Subcutaneous abdominal adipose tissue (tissue), 5 donors: Measurements from ENCODE around the gene SPX.

Experiments used
- H3K27ac ChIP-seq: one replicate; pipeline ENCODE4 v1.7.0; 2013; ENCODE audit warnings: low read depth, mild to moderate bottlenecking, inconsistent platforms, low read length, moderate library complexity
- H3K27me3 ChIP-seq, 5 donors: one replicate each; pipeline ENCODE4 v1.7.0; 2013; ENCODE audit warnings: low read length in 5 of 5, inconsistent platforms in 1 of 5; ENCODE audit not compliant: control insufficient read depth in 5 of 5, insufficient read depth in 4 of 5
- H3K36me3 ChIP-seq, 5 donors: one replicate each; pipeline ENCODE4 v1.7.0; 2013; ENCODE audit warnings: low read length in 5 of 5; ENCODE audit not compliant: control insufficient read depth in 5 of 5, insufficient read depth in 5 of 5
- H3K4me1 ChIP-seq, 5 donors: one replicate each; pipeline ENCODE4 v1.7.0; 2013; ENCODE audit warnings: low read length in 5 of 5, mild to moderate bottlenecking in 3 of 5, moderate library complexity in 1 of 5; ENCODE audit not compliant: control insufficient read depth in 5 of 5, insufficient read depth in 5 of 5
- H3K4me3 ChIP-seq, 5 donors: one replicate each; pipeline ENCODE4 v1.7.0; 2013; ENCODE audit warnings: low read length in 5 of 5, low read depth in 1 of 5
- H3K9ac ChIP-seq, 5 donors: one replicate each; pipeline ENCODE4 v1.7.0; 2013; ENCODE audit warnings: low read length in 5 of 5, mild to moderate bottlenecking in 4 of 5, moderate library complexity in 3 of 5
- H3K9me3 ChIP-seq, 5 donors: one replicate each; pipeline ENCODE4 v1.7.0; 2013; ENCODE audit warnings: low read length in 5 of 5; ENCODE audit not compliant: control insufficient read depth in 5 of 5
- donor health status: healthy.
- donor health status: healthy.
- donor health status: healthy.
- donor health status: healthy.
- donor health status: healthy.

Gene SPX

GRCh38 chr12:21502872-21503271 lies 23.2 kb upstream of the SPX start:
- no peaks in the 10 kb centered on the region for H3K27me3 ChIP-seq
- peak overlapping the region in 3 of 5 donors; percentile 90 to 98 (median 95) for H3K9ac ChIP-seq
- H3K27ac ChIP-seq: peak overlapping the region; percentile 91
- peaks cover 5 to 14% (median 8%) of the 10 kb centered on the region in 5 donors for H3K36me3 ChIP-seq
- no peaks in the 10 kb centered on the region for H3K9me3 ChIP-seq
- peak overlapping the region; percentile 83 to 98 (median 93) for H3K4me3 ChIP-seq
- peaks cover 0 to 47% (median 38%) of the 10 kb centered on the region in 5 donors for H3K4me1 ChIP-seq

GRCh38 chr12:21505888-21506287 lies 20.2 kb upstream of the SPX start:
- H3K27me3 ChIP-seq: no peaks in the 10 kb centered on the region
- H3K9me3 ChIP-seq: no peaks in the 10 kb centered on the region
- peak overlapping the region in 1 of 5 donors; percentile 30 for H3K9ac ChIP-seq
- H3K4me3 ChIP-seq: no peak overlapping the region
- H3K4me1 ChIP-seq: peaks cover 0 to 34% (median 27%) of the 10 kb centered on the region in 5 donors
- no peak overlapping the region for H3K27ac ChIP-seq
- peaks cover 3 to 27% (median 11%) of the 10 kb centered on the region in 5 donors for H3K36me3 ChIP-seq

GRCh38 chr12:21507849-21508248 lies 18.2 kb upstream of the SPX start:
- no peaks in the 10 kb centered on the region for H3K9me3 ChIP-seq
- no peak overlapping the region for H3K27ac ChIP-seq
- peaks cover 10 to 27% (median 17%) of the 10 kb centered on the region in 5 donors for H3K36me3 ChIP-seq
- H3K4me3 ChIP-seq: no peak overlapping the region
- H3K9ac ChIP-seq: no peak overlapping the region
- peaks cover 0 to 22% (median 16%) of the 10 kb centered on the region in 5 donors for H3K4me1 ChIP-seq
- H3K27me3 ChIP-seq: no peaks in the 10 kb centered on the region

DNA sequence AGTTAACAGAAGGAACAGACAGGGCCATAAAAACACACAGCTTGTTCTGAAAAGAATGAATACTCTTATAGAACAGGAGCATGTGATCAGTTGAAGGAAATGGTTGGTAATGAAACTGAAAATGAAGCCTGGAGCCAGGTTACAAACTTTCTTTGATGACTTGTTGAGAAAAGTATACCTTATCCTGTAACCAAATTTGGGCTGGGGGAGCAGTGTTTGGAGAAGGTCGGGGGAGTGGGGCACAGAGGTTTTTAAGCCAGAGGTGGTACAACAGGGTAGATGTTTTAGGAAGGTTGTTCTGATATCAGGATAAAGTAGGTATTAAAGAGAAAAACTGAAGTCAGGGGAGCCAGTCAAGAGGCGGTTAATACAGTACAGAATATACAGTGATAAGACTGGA lies 16.3 kb upstream of the SPX start:
- peaks cover 0 to 8% (median 6%) of the 10 kb centered on the region in 5 donors for H3K4me1 ChIP-seq
- no peaks in the 10 kb centered on the region for H3K27me3 ChIP-seq
- no peaks in the 10 kb centered on the region for H3K9me3 ChIP-seq
- H3K4me3 ChIP-seq: no peak overlapping the region
- H3K27ac ChIP-seq: no peak overlapping the region
- no peak overlapping the region for H3K9ac ChIP-seq
- peaks cover 24 to 42% (median 35%) of the 10 kb centered on the region in 5 donors for H3K36me3 ChIP-seq

GRCh38 chr12:21516281-21516680 lies 9.8 kb upstream of the SPX start:
- Histone ChIP-seq H3K36me3 (peaks cover 31 to 52% (median 45%) of the 10 kb centered on the region in 5 donors), H3K27ac (no peak overlapping the region), H3K4me1 (no peaks in the 10 kb centered on the region), H3K9ac (no peak overlapping the region), H3K27me3 (no peaks in the 10 kb centered on the region), H3K9me3 (no peaks in the 10 kb centered on the region), H3K4me3 (no peak overlapping the region)

DNA sequence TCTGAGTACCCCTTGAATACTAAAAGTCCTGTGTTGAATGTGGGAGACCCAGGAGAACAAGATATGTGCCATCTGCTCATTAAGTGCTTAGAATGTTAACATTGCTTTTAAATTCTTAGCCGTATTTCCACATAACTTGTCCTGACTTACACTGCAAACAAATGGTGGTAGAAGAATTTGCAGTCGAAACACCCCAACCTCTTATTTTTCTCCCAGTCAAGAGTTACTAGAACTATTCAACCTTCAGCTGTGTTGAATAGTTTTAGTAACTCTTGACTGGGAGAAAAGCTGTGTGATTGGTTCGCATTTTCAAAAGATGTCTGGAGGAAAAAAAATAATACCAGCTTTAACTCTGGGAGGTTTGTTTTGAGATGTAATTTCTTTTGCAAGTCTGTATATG lies 7.6 kb upstream of the SPX start:
- Histone ChIP-seq H3K36me3 (peaks cover 24 to 42% (median 31%) of the 10 kb centered on the region in 5 donors), H3K4me1 (no peaks in the 10 kb centered on the region)

GRCh38 chr12:21521541-21521940 lies 4.6 kb upstream of the SPX start:
- Histone ChIP-seq H3K4me3 (no peak overlapping the region), H3K9ac (no peak overlapping the region), H3K27ac (no peak overlapping the region), H3K36me3 (peaks cover 3 to 16% (median 7%) of the 10 kb centered on the region in 5 donors), H3K27me3 (no peaks in the 10 kb centered on the region), H3K4me1 (peaks cover 0 to under 1% (median 0%) of the 10 kb centered on the region in 5 donors), H3K9me3 (peaks cover 0 to 2% (median 0%) of the 10 kb centered on the region in 5 donors)

More for the DNA sequence above, 7.6 kb upstream of the SPX start:
- H3K9me3 ChIP-seq: no peaks in the 10 kb centered on the region
- H3K27ac ChIP-seq: no peak overlapping the region
- no peaks in the 10 kb centered on the region for H3K27me3 ChIP-seq
- H3K9ac ChIP-seq: no peak overlapping the region
- no peak overlapping the region for H3K4me3 ChIP-seq

GRCh38 chr12:21523148-21523547 lies 2.9 kb upstream of the SPX start:
- Histone ChIP-seq H3K4me3 (no peak overlapping the region), H3K4me1 (peaks cover 0 to 16% (median 14%) of the 10 kb centered on the region in 5 donors), H3K27me3 (peaks cover 0 to 4% (median 0%) of the 10 kb centered on the region in 5 donors), H3K9me3 (peaks cover 0 to 2% (median 0%) of the 10 kb centered on the region in 5 donors), H3K27ac (no peak overlapping the region), H3K9ac (no peak overlapping the region), H3K36me3 (peaks cover 0 to 3% (median 0%) of the 10 kb centered on the region in 5 donors)

DNA sequence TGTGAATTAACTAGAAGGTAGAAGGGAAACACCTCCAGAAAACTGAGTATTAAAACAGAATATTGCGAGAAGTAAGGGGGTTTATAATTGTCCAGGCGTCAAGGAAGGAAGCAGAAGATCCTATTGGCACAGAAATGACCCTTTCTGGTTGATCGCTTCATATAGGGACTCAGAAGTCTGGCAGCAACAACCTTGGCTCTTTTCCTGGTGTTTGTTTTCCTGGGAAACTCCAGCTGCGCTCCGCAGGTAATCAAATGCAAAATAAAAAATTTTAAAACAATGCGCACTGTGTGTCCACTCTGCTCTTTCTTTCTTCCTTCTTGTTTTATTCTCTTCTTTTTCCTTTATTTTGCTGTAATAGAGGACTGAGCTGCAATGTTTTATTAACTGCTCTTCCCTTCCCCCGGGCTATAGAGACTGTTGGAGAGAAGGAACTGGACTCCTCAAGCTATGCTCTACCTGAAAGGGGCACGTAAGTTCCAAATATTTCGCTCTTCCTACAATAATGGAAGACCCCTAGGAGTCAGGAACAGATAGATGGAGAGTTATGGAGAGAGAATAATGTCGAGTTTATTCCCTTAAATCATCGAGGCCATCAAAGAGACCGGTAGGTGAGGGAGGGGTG lies 737 bp downstream of the SPX start:
- Histone ChIP-seq H3K4me1 (peaks cover 0 to 27% (median 20%) of the 10 kb centered on the region in 5 donors), H3K27me3 (peaks cover 0 to 4% (median 0%) of the 10 kb centered on the region in 5 donors), H3K4me3 (peak overlapping the region; percentile 42 to 79 (median 77)), H3K9ac (peak overlapping the region in 2 of 5 donors; percentile 21 to 66), H3K36me3 (peaks cover 0 to 4% (median 0%) of the 10 kb centered on the region in 5 donors), H3K27ac (peak overlapping the region; percentile 45), H3K9me3 (peaks cover 0 to 2% (median 0%) of the 10 kb centered on the region in 5 donors)

- peaks cover 0 to 4% (median 0%) of the 10 kb centered on the region in 5 donors for H3K27me3 ChIP-seq
- peak overlapping the region; percentile 45 for H3K27ac ChIP-seq
- H3K4me1 ChIP-seq: peaks cover 0 to 27% (median 20%) of the 10 kb centered on the region in 5 donors
- H3K36me3 ChIP-seq: peaks cover 0 to 4% (median 0%) of the 10 kb centered on the region in 5 donors
- H3K9ac ChIP-seq: peak overlapping the region in 4 of 5 donors; percentile 18 to 66 (median 20)
- H3K9me3 ChIP-seq: peaks cover 0 to 2% (median 0%) of the 10 kb centered on the region in 5 donors
- H3K4me3 ChIP-seq: peak overlapping the region; percentile 56 to 79 (median 77)
Measured at GRCh38 chr12:21527451-21528180, 1.5 kb downstream of the SPX start.
